ENCODE measurements around the gene GRIK3. TPM values are rescaled to one million over a fixed set of nuclear protein-coding genes. Genes with fewer than 3 reads are reported as not detected.

GRIK3 gene
- total and polyA plus RNA-seq, 8 donors: under 0.01 to 4.9 (median 0.46) TPM; not detected in 1

GRCh38 chr1:36847761-36848160 is 186.6 kb downstream of the GRIK3 start:
- intact Hi-C loops (cut with DNase I; ENCODE audit: low total_unique reads): no loop called here
- Histone ChIP-seq H3K27ac (no peak overlapping the region), H3K4me3 (no peak overlapping the region), H3K9me3 (no peaks in the 10 kb centered on the region), H3K4me1 (no peaks in the 10 kb centered on the region), H3K27me3 (peaks cover 0 to 92% (median 21%) of the 10 kb centered on the region in 3 donors), H3K36me3 (no peaks in the 10 kb centered on the region)
- no peak for DNase-seq
- no peak for TF ChIP-seq EP300 (IDR thresholded peaks at IDR 0.05)
- TF ChIP-seq POLR2A (IDR thresholded peaks at IDR 0.05): no peak
- TF ChIP-seq POLR2AphosphoS5 (IDR thresholded peaks at IDR 0.05): no peak
- no peak for TF ChIP-seq CTCF (IDR thresholded peaks at IDR 0.05)
- WGBS, 5 donors: 5 to 12% (median 9%) methylated on average over 2 of the region's 2 CpGs

GRCh38 chr1:36847186-36847585 is 187.1 kb downstream of the GRIK3 start:
- H3K27ac ChIP-seq: no peak overlapping the region
- no peak for DNase-seq
- H3K9me3 ChIP-seq: no peaks in the 10 kb centered on the region
- intact Hi-C loops (cut with DNase I; ENCODE audit: low total_unique reads): no loop called here
- H3K4me1 ChIP-seq: no peaks in the 10 kb centered on the region
- TF ChIP-seq POLR2A (IDR thresholded peaks at IDR 0.05): no peak
- TF ChIP-seq POLR2AphosphoS5 (IDR thresholded peaks at IDR 0.05): no peak
- TF ChIP-seq EP300 (IDR thresholded peaks at IDR 0.05): no peak
- no peak for TF ChIP-seq CTCF (IDR thresholded peaks at IDR 0.05)
- peaks cover 0 to 91% (median 21%) of the 10 kb centered on the region in 3 donors for H3K27me3 ChIP-seq
- H3K4me3 ChIP-seq: no peak overlapping the region
- no peaks in the 10 kb centered on the region for H3K36me3 ChIP-seq
- WGBS, 5 donors: 10 to 56% (median 20%) methylated on average over 1 of the region's 1 CpG

GRCh38 chr1:36846357-36846756 is 188.0 kb downstream of the GRIK3 start:
- 25 to 40% (median 32%) methylated on average over 1 of the region's 1 CpG; no CpG with 5 or more reads in 1 of the 5 donors for WGBS, 5 donors
- TF ChIP-seq CTCF (IDR thresholded peaks at IDR 0.05): no peak
- TF ChIP-seq POLR2A (IDR thresholded peaks at IDR 0.05): no peak
- no peak for TF ChIP-seq POLR2AphosphoS5 (IDR thresholded peaks at IDR 0.05)
- no peak for TF ChIP-seq EP300 (IDR thresholded peaks at IDR 0.05)
- Histone ChIP-seq H3K9me3 (no peaks in the 10 kb centered on the region), H3K27me3 (peaks cover 2 to 91% (median 15%) of the 10 kb centered on the region in 3 donors), H3K4me1 (no peaks in the 10 kb centered on the region), H3K4me3 (no peak overlapping the region), H3K27ac (no peak overlapping the region), H3K36me3 (no peaks in the 10 kb centered on the region)
- intact Hi-C loops (cut with DNase I; ENCODE audit: low total_unique reads): no loop called here
- no peak for DNase-seq

GRCh38 chr1:36845802-36846201 is 188.5 kb downstream of the GRIK3 start:
- no peak for DNase-seq
- peaks cover 3 to 91% (median 9%) of the 10 kb centered on the region in 3 donors for H3K27me3 ChIP-seq
- no peaks in the 10 kb centered on the region for H3K36me3 ChIP-seq
- WGBS, 5 donors: 67 to 79% (median 73%) methylated on average over 14 of the region's 14 CpGs
- H3K4me3 ChIP-seq: no peak overlapping the region
- no peak overlapping the region for H3K27ac ChIP-seq
- TF ChIP-seq POLR2AphosphoS5 (IDR thresholded peaks at IDR 0.05) (no peak), POLR2A (IDR thresholded peaks at IDR 0.05) (no peak), EP300 (IDR thresholded peaks at IDR 0.05) (no peak)
- H3K9me3 ChIP-seq: no peaks in the 10 kb centered on the region
- intact Hi-C loops (cut with DNase I; ENCODE audit: low total_unique reads): no loop called here
- no peaks in the 10 kb centered on the region for H3K4me1 ChIP-seq

GRCh38 chr1:36844917-36845316 is 189.4 kb downstream of the GRIK3 start:
- Histone ChIP-seq H3K4me1 (no peaks in the 10 kb centered on the region), H3K9me3 (no peaks in the 10 kb centered on the region), H3K36me3 (no peaks in the 10 kb centered on the region), H3K27ac (no peak overlapping the region), H3K4me3 (no peak overlapping the region), H3K27me3 (peaks cover 3 to 90% (median 3%) of the 10 kb centered on the region in 3 donors)
- WGBS, 5 donors: 66 to 75% (median 71%) methylated on average over 9 of the region's 9 CpGs
- intact Hi-C loops (cut with DNase I; ENCODE audit: low total_unique reads): no loop called here
- DNase-seq: no peak
- TF ChIP-seq POLR2AphosphoS5 (IDR thresholded peaks at IDR 0.05) (no peak), POLR2A (IDR thresholded peaks at IDR 0.05) (no peak), EP300 (IDR thresholded peaks at IDR 0.05) (no peak), CTCF (IDR thresholded peaks at IDR 0.05) (no peak)

Data from stomach (tissue), 9 donors.